Measurements from ENCODE around the gene RHBG. TPM values are rescaled to one million over a fixed set of nuclear protein-coding genes. Genes with fewer than 3 reads are reported as not detected.
A peak's percentile ranks its signal among the peaks of the same experiment; 100 is the strongest.

The RHBG gene
- total RNA-seq, 4 donors from 2014 or later: not detected

GRCh38 chr1:156421939-156422601, 53.1 kb downstream of the RHBG start:
- H3K4me1 ChIP-seq: peaks cover 15 to 23% of the 10 kb centered on the region in 2 donors
- no peak for DNase-seq
- peaks cover 30% of the 10 kb centered on the region for H3K27me3 ChIP-seq
- H3K36me3 ChIP-seq: no peaks in the 10 kb centered on the region
- intact Hi-C loops (cut with DNase I): no loop called here
- WGBS, 2 donors: 25 to 28% methylated on average over 12 of the region's 12 CpGs
- peak overlapping the region in 1 of 3 donors; percentile 14 for H3K4me3 ChIP-seq (replicated peaks in 1 of 3)
- H3K9me3 ChIP-seq: no peaks in the 10 kb centered on the region
- TF ChIP-seq CTCF (IDR thresholded peaks at IDR 0.05) (no peak), POLR2A (IDR thresholded peaks at IDR 0.05) (no peak)
- no peak overlapping the region for H3K27ac ChIP-seq

GRCh38 chr1:156422602-156423091, 53.6 kb downstream of the RHBG start:
- no peak overlapping the region for H3K27ac ChIP-seq
- TF ChIP-seq POLR2A (IDR thresholded peaks at IDR 0.05) (no peak), CTCF (IDR thresholded peaks at IDR 0.05) (no peak)
- peaks cover 15 to 23% of the 10 kb centered on the region in 2 donors for H3K4me1 ChIP-seq
- H3K9me3 ChIP-seq: no peaks in the 10 kb centered on the region
- H3K36me3 ChIP-seq: no peaks in the 10 kb centered on the region
- no peak overlapping the region for H3K4me3 ChIP-seq (replicated peaks in 1 of 3)
- intact Hi-C loops (cut with DNase I): no loop called here
- DNase-seq: peak; percentile 20 to 32
- H3K27me3 ChIP-seq: peaks cover 28% of the 10 kb centered on the region
- 19 to 28% methylated on average over 3 to 15 of the region's 15 CpGs for WGBS, 2 donors

GRCh38 chr1:156423422-156424352, 54.7 kb downstream of the RHBG start:
- Histone ChIP-seq H3K27me3 (peaks cover 28% of the 10 kb centered on the region), H3K9me3 (no peaks in the 10 kb centered on the region), H3K36me3 (no peaks in the 10 kb centered on the region), H3K4me1 (peaks cover 15 to 23% of the 10 kb centered on the region in 2 donors), H3K27ac (no peak overlapping the region), H3K4me3 (replicated peaks in 1 of 3) (no peak overlapping the region)
- intact Hi-C loops (cut with DNase I): no loop called here
- no peak for TF ChIP-seq CTCF (IDR thresholded peaks at IDR 0.05)
- TF ChIP-seq POLR2A (IDR thresholded peaks at IDR 0.05): no peak
- DNase-seq: no peak
- 45 to 49% methylated on average over 7 of the region's 7 CpGs for WGBS, 2 donors

GRCh38 chr1:156424806-156425432, 55.9 kb downstream of the RHBG start:
- Histone ChIP-seq H3K4me3 (replicated peaks in 1 of 3) (no peak overlapping the region), H3K36me3 (no peaks in the 10 kb centered on the region), H3K9me3 (no peaks in the 10 kb centered on the region), H3K27me3 (peaks cover 16% of the 10 kb centered on the region), H3K4me1 (peaks cover 15 to 21% of the 10 kb centered on the region in 2 donors), H3K27ac (no peak overlapping the region)
- intact Hi-C loops (cut with DNase I): no loop called here
- 67 to 75% methylated on average over 10 of the region's 10 CpGs for WGBS, 2 donors
- TF ChIP-seq POLR2A (IDR thresholded peaks at IDR 0.05) (no peak), CTCF (IDR thresholded peaks at IDR 0.05) (no peak)
- no peak for DNase-seq
